Esophagus squamous epithelium (tissue), 5 donors: ENCODE data around the gene ITPKB. TPM values are rescaled to one million over a fixed set of nuclear protein-coding genes. Genes with fewer than 3 reads are reported as not detected.

Experiments used
- DNase-seq: peaks from one replicate; lab custom pipeline; 2025; lab: John Stamatoyannopoulos, UW
- H3K27ac ChIP-seq, 4 donors: fragments of 200-600 bp; sonication (generic); one replicate each; pipeline ENCODE4 v1.5.1; 2016 to 2019; ENCODE audit warnings: mild to moderate bottlenecking in 1 of 4
- H3K27me3 ChIP-seq, 4 donors: fragments of 200-600 bp; sonication (generic); 1 replicate in 3 of 4; 2 replicates in 1 of 4; pipeline versions ENCODE4 v1.5.1 to v1.6.0; 2017 to 2021; ENCODE audit warnings: antibody characterized with exemption in 1 of 4
- H3K36me3 ChIP-seq, 3 donors: fragments of 200-600 bp; sonication (generic); one replicate each; pipeline ENCODE4 v1.5.1; 2016 to 2019
- H3K4me1 ChIP-seq, 3 donors: fragments of 200-600 bp; sonication (generic); one replicate each; pipeline ENCODE4 v1.5.1; 2017 to 2019
- H3K4me3 ChIP-seq, 4 donors: fragments of 200-600 bp; sonication (generic); 1 replicate in 3 of 4; 2 replicates in 1 of 4; pipeline ENCODE4 v1.5.1; 2016 to 2019; ENCODE audit warnings: mild to moderate bottlenecking in 2 of 4, moderate library complexity in 1 of 4
- H3K9me3 ChIP-seq, 3 donors: fragments of 200-600 bp; sonication (generic); one replicate each; pipeline ENCODE4 v1.5.1; 2016 to 2019
- CTCF ChIP-seq, 6 experiments: fragments of 450-650 bp in 4 of 6; fragments of 200-600 bp in 2 of 6; sonication (generic) in 2 of 6; IDR thresholded peaks; one replicate each; pipeline ENCODE4 v1.5.1; 2016 to 2019; ENCODE audit warnings: antibody characterized with exemption in 6 of 6, mild to moderate bottlenecking in 4 of 6, moderate library complexity in 4 of 6
- POLR2A ChIP-seq, 4 donors: fragments of 450-650 bp; IDR thresholded peaks; one replicate each; pipeline ENCODE4 v1.6.1; 2017; ENCODE audit warnings: antibody characterized with exemption in 4 of 4, mild to moderate bottlenecking in 4 of 4, moderate library complexity in 3 of 4
- WGBS, 2 donors: methylation state at CpG; one replicate each; pipeline ENCODE4 v1.1.5; 2018; 5-methylcytosine and 5-hydroxymethylcytosine counted together
- intact Hi-C: fragments of 100-400 bp; cut with DNase I; formaldehyde crosslinking; loops from one replicate; pipeline ENCODE4 v1.15.0; 2022
- total RNA-seq, 4 donors: library from RNA; depleted of rRNA; stranded (reverse); fragments of >200 nt; gene quantifications; one replicate each; pipeline ENCODE4 v1.1.0, GENCODE V29; 2016
- donor health status: DM: yes; HTN: yes; CAD: no.

ITPKB gene
- total RNA-seq, 4 donors from 2014 or later: 10.7 to 22.3 (median 15.9) TPM

- DNase-seq: no peak
- H3K27ac ChIP-seq: peak overlapping the region; percentile 86 to 96 (median 92)
- intact Hi-C loops: loop anchor here (5.0 to 10.0 kb wide), 2 partner anchors 81 to 91 kb away; no protein-coding TSS in a partner anchor
- H3K4me3 ChIP-seq: peak overlapping the region; percentile 68 to 93 (median 84)
- 80% methylated on average over 4 of the region's 39 CpGs; no CpG with 5 or more reads in 1 of the 2 donors for WGBS, 2 donors
- no peaks in the 10 kb centered on the region for H3K9me3 ChIP-seq
- no peaks in the 10 kb centered on the region for H3K27me3 ChIP-seq
- H3K4me1 ChIP-seq: peaks cover 24 to 72% (median 50%) of the 10 kb centered on the region in 3 donors
- TF ChIP-seq CTCF (IDR thresholded peaks at IDR 0.05) (no peak), POLR2A (IDR thresholded peaks at IDR 0.05) (peak in 1 of 4 donors; percentile 25)
- peaks cover 0 to 23% (median 10%) of the 10 kb centered on the region in 3 donors for H3K36me3 ChIP-seq
Observed at GRCh38 chr1:226736001-226736907, 2.8 kb downstream of the ITPKB start.

GRCh38 chr1:226735576-226735975 lies 3.5 kb downstream of the ITPKB start:
- Histone ChIP-seq H3K4me3 (peak overlapping the region in 3 of 4 donors; percentile 68 to 93 (median 89)), H3K27me3 (no peaks in the 10 kb centered on the region), H3K9me3 (no peaks in the 10 kb centered on the region), H3K27ac (peak overlapping the region; percentile 25 to 96 (median 92)), H3K36me3 (peaks cover 0 to 23% (median 10%) of the 10 kb centered on the region in 3 donors), H3K4me1 (peaks cover 24 to 79% (median 51%) of the 10 kb centered on the region in 3 donors)
- DNase-seq: no peak
- no peak for TF ChIP-seq CTCF (IDR thresholded peaks at IDR 0.05)
- TF ChIP-seq POLR2A (IDR thresholded peaks at IDR 0.05): no peak
- intact Hi-C loops: loop anchor here (5.0 to 10.0 kb wide), 2 partner anchors 82 to 91 kb away; no protein-coding TSS in a partner anchor
- 68 to 85% methylated on average over 6 to 7 of the region's 12 CpGs for WGBS, 2 donors

- Histone ChIP-seq H3K4me1 (peaks cover 24 to 75% (median 51%) of the 10 kb centered on the region in 3 donors), H3K27me3 (no peaks in the 10 kb centered on the region), H3K27ac (peak overlapping the region in 3 of 4 donors; percentile 91 to 96 (median 93)), H3K9me3 (no peaks in the 10 kb centered on the region), H3K4me3 (peak overlapping the region in 3 of 4 donors; percentile 22 to 93 (median 68)), H3K36me3 (peaks cover 0 to 31% (median 10%) of the 10 kb centered on the region in 3 donors)
- WGBS, 2 donors: 35 to 58% methylated on average over 3 of the region's 3 CpGs
- TF ChIP-seq POLR2A (IDR thresholded peaks at IDR 0.05) (no peak), CTCF (IDR thresholded peaks at IDR 0.05) (no peak)
- intact Hi-C loops: loop anchor here (5.0 to 10.0 kb wide), 2 partner anchors 83 to 90 kb away; no protein-coding TSS in a partner anchor
- no peak for DNase-seq
Observed at GRCh38 chr1:226734611-226735153, 4.4 kb downstream of the ITPKB start.

GRCh38 chr1:226733876-226734275 lies 5.2 kb downstream of the ITPKB start:
- TF ChIP-seq POLR2A (IDR thresholded peaks at IDR 0.05): no peak
- no peak for TF ChIP-seq CTCF (IDR thresholded peaks at IDR 0.05)
- no peak for DNase-seq
- no peaks in the 10 kb centered on the region for H3K9me3 ChIP-seq
- H3K27ac ChIP-seq: peak overlapping the region; percentile 42 to 96 (median 92)
- H3K36me3 ChIP-seq: peaks cover 0 to 39% (median 10%) of the 10 kb centered on the region in 3 donors
- H3K4me1 ChIP-seq: peaks cover 24 to 80% (median 54%) of the 10 kb centered on the region in 3 donors
- intact Hi-C loops: loop anchor here (10.0 kb wide), 1 partner anchor 89 kb away; no protein-coding TSS in a partner anchor
- H3K27me3 ChIP-seq: no peaks in the 10 kb centered on the region
- H3K4me3 ChIP-seq: peak overlapping the region in 3 of 4 donors; percentile 22 to 93 (median 68)
- 73 to 83% methylated on average over 2 of the region's 4 CpGs for WGBS, 2 donors
